ENCODE data around the gene CORO1A.
"Not testable (repeated sequence)": the region's sequence is repeated elsewhere in the genome, so short reads cannot be mapped to it uniquely, and the experiment has no call there.

Gene CORO1A

GRCh38 chr16:30183233-30184095, at the start of gene CORO1A:
CORO1A (plus strand) TSS chr16:30183602; CDS start chr16:30185210, 1,608 bp downstream.
- no peak for FAIRE-seq

- no peak for FAIRE-seq
These were observed 46.3 kb upstream of the CORO1A start for GRCh38 chr16:30136971-30137605.

DNA sequence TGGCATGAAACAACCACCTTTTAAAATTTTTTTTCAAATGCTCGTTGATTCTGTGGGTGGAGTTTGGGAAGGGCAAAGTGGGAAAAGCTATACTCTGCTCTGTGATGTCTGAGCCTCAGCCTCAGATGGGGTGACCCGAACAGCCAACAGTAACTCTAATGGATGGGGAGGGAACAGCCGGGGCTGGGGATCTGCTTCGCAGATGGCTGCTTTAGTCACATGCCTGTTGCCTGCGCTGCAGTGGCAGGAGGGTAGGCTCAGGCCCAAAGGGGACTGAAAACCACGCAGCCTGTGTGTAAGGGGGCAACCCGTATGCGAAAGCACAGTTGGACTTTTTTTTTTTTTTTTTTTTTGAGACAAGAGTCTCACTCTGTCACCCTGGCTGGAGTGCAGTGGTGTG, 45.5 kb upstream of the CORO1A start:
- FAIRE-seq, result no peak

GRCh38 chr16:30139583-30140481, 43.6 kb upstream of the CORO1A start:
- FAIRE-seq, result no peak

- no peak for FAIRE-seq
These were observed 41.7 kb upstream of the CORO1A start for GRCh38 chr16:30141750-30142149.

DNA sequence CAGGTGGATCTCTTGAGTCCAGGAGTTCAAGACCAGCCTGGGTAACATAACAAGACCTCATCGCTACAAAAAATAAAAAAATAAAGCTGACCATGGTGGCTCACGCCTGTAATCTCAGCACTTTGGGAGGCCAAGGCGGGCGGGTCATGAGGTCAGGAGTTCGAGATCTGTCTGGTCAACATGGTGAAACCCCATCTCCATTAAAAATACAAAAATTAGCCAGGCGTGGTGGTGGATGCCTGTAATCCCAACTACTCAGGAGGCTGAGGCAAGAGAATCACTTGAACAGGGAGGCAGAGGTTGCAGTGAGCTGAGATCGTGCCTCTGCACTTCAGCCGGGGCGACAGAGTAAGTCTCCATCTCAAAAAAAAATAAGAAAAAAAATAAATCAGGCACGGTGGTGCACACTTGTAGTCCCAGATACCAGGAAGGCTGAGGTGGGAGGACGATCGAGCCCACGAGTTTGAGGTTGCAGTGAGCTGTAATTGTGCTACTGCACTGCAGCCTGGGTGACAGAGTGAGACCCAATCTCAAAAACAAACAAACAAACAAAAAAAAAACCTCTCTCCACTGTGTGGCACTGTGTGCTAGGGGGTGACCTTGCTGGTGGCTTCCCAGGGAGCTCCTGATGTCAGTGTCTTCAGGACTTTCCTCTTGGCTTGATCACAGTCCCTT, 40.6 kb upstream of the CORO1A start:
- FAIRE-seq, result no peak

GRCh38 chr16:30143347-30143702, 40.1 kb upstream of the CORO1A start:
- FAIRE-seq, result no peak

DNA sequence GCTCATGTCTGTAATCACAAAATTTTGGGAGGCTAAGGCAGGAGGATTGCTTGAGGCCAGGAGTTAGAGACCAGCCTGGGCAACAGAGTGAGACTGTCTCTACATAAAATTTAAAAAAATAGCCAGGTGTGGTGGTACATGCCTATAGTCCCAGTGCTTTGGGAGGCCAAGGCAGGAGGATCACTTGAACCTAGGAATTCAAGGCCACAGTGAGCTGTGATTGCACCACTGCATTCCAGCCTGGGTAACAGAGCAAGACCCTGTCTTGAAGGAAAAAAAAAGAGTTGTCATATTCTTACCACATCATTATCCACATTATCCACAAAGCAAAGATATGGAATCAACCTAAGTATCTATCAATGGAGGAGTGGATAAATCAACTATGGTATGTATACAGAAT, 39.4 kb upstream of the CORO1A start:
- no peak for FAIRE-seq

DNA sequence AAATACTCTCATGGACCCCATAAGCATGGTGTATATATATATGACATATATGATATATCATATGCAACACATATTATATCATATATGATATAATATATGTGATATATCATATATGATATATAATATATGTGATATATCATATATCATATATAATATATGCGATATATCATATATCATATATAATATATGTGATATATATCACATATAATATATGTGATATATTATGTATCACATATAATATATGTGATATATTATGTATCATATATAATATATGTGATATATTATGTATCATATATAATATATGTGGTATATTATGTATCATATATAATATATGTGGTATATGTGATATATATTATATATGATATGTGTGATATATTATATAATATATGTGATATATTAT, 38.5 kb upstream of the CORO1A start:
- peak; percentile 92 for FAIRE-seq

DNA sequence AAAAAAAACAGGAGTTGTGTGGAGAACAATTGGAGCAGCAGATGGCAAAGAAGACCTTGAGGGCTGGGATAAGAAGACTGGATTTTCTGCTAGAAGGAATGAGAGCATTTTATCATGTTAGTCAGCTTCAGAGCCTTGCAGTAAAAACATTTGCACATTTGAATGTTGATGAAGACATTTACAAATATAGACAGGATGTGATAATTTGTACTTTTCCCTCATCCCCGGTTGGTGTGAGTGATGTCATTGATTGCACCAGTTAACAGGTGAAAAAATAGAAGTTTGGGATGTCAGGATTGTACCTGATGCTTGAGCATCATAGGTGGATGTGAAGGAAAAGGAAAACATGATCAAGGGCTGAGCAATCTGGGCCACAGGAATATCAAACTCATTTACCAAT, 37.7 kb upstream of the CORO1A start:
- no peak for FAIRE-seq

DNA sequence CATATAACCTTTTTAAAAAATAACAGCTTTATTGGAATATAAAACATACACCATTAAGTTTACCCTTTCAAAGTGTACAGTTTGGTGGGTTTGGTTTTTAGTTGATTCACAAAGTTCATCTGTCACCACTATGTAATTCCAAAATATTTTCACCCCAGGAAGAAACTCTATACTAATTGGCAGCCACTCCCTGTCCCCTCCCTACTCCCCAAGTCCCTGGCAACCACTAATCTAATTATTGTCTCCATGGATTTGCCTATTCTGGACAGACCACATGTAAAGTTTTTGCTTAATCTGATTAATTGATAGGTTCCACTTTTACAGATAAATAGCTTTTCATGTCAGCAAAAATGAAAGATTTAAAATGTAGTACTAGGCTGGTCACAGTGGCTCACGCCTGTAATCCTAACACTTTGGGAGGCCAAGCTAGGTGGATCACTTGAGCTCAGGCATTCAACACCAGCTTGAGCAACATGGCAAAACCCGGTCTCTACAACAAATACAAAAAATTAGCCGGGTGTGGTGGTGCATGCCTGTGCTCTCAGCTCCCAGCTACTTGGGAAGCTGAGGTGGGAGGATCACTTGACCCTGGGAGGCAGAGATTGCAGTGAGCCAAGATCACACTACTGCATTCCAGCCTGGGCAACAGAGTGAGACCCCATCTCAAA, 35.4 kb upstream of the CORO1A start:
- no peak for FAIRE-seq

DNA sequence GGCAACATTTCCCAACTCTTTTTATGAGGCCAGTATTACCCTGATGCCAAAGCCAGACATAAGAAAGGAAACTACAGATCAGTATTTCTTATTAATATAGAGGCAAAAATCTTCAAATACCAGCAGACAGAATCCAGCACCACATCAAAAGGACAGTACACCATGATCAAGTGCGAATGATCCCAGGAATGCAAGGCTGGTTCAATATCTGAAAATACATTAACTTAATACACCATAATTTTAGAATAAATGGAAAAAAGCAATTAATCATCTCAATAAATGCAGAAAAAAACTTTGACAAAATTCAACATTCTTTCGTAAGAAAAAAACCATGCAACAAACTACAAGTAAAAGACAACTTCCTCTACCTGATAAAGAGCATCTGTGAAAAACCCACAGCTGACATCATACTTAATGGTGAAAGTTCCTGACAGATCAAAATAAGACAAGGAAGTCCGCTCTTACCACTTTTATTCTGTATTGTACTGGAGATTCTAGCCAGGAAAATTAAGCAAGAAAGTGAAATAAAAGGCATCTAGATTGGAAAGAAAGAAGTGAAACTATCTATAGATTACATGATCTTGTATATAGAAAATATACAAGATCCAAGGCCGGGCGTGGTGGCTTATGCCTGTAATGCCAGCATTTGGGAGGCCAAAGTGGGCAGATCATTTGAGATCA, 34.0 kb upstream of the CORO1A start:
- no peak for FAIRE-seq

DNA sequence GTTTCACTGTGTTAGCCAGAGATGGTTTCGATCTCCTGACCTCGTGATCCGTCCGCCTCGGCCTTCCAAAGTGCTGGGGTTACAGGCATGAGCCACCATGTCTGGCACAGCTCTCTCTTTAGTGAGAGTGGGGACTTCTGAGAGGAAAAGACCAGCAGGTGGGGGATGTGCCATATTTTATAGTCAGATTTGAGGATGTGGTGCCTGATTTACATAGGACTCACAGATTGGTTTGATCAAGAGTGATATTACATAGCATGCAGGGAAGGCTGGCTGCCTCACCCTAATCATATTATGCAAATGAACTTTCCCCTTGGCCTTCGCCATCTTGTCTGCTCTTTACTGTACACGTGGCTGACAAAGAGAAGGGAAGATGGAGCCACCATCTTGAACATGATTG, 32.3 kb upstream of the CORO1A start:
- no peak for FAIRE-seq

DNA sequence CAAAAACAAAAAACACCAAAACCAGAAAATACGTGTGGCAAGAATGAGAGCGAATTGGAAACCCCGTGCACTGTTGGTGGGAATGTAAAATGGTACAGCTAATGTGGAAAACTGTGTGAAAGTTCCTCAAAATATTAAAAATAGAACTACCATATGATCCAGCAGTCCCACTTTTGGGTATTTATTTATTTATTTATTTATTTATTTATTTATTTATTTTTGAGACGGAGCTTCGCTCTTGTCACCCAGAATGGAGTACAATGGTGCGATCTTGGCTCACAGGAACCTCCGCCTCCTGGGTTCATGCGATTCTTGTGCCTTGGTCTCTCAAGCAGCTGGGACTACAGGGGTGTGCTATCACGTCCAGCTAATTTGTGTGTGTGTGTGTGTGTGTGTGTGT, 30.9 kb upstream of the CORO1A start:
- no peak for FAIRE-seq

GRCh38 chr16:30155188-30155587, 28.2 kb upstream of the CORO1A start:
- no peak for FAIRE-seq

- FAIRE-seq, result no peak
These were observed 26.2 kb upstream of the CORO1A start for GRCh38 chr16:30157214-30157613.

DNA sequence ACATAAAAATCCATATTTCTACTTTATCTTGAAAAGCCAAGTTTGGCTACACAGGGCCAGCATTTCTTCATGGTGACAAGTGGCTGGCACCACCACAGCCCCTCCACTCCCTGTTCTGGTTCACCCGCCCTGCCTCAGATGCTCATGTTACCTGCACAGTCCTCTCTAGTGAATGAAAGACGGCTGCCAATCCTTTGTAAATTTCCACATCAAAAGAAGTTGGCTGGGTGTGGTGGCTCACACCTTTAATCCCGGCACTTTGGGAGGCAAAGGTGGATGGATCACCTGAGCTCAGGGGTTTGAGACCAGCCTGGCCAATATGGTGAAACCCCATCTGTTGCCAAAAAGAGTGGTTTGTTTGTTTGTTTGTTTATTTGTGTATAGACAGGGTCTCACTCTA, 19.9 kb upstream of the CORO1A start:
- FAIRE-seq, result no peak

DNA sequence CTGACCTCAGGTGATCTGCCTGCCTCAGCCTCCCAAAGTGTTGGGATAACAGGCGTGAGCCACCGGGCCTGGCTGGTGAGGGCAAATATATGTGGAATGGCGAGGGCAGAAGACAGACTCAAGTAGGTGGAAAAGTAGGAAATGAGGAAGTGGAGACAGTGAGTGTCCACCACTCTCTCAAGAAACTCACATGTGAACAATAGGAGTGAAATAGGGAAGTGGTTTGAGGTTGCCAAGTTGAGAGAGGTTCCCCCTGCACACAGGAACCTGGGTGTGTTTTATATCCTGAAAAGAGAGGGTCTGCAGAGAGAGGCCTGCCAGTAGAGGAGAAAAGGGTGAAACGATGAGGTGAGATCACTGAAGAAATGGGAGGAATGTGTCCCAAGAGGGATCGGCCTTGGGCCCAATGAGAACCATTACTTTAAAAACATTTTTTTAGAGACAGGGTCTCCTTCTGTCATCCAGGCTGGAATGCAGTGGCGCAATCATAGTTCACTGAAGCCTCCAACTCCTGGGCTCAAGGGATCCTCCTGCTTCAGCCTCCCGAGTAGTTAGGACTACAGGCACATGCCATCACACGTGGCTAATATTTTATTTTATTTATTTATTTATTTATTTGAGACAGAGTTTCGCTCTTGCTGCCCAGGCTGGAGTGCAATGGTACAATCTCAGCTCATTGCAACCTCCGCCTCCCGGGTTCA, 17.1 kb upstream of the CORO1A start:
- no peak for FAIRE-seq

GRCh38 chr16:30168746-30169145, 14.7 kb upstream of the CORO1A start:
- FAIRE-seq, result not testable (repeated sequence)

GRCh38 chr16:30169416-30169815, 14.0 kb upstream of the CORO1A start:
- not testable (repeated sequence) for FAIRE-seq

DNA sequence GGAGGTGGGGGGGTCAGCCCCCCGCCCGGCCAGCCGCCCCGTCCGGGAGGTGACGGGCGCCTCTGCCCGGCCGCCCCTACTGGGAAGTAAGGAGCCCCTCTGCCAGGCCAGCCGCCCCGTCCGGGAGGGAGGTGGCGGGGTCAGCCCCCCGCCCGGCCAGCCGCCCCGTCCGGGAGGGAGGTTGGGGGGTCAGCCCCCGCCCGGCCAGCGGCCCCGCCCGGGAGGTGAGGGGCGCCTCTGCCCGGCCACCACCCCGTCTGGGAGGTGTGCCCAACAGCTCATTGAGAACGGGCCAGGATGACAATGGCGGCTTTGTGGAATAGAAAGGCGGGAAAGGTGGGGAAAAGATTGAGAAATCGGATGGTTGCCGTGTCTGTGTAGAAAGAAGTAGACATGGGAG, 13.3 kb upstream of the CORO1A start:
- not testable (repeated sequence) for FAIRE-seq
